GM23338 (cell line): Measurements from ENCODE around the gene AAGAB. TPM values are rescaled to one million over a fixed set of nuclear protein-coding genes. Genes with fewer than 3 reads are reported as not detected.

Experiments
- ATAC-seq: fragments of 200-7000 bp; cut with Tn5 transposase; 3 replicates; pipeline ENCODE4 v1.9.1; 2020
- DNase-seq: peaks from one replicate; pipeline ENCODE4 v3.0.0-alpha.2; 2015; ENCODE audit warnings: low spot score
- H2AFZ ChIP-seq: fragments of 200-600 bp; sonication (generic); 2 replicates; pipeline ENCODE4 v1.8.0; 2016; ENCODE audit warnings: antibody characterized with exemption, mild to moderate bottlenecking, moderate library complexity
- H3F3A ChIP-seq: fragments of 200-600 bp; sonication (generic); replicated peaks from 2 replicates; pipeline ENCODE4 v1.8.0; 2017; ENCODE audit warnings: antibody characterized with exemption, mixed run types, low read depth
- H3K27ac ChIP-seq: fragments of 200-600 bp; sonication (generic); 2 replicates; pipeline ENCODE4 v1.6.1; 2016; ENCODE audit warnings: low read depth
- H3K27me3 ChIP-seq: fragments of 200-600 bp; sonication (generic); 2 replicates; pipeline ENCODE4 v1.8.0; 2016; ENCODE audit warnings: mild to moderate bottlenecking, mixed run types, moderate library complexity; ENCODE audit not compliant: insufficient read depth
- H3K36me3 ChIP-seq: fragments of 200-600 bp; sonication (generic); 2 replicates; pipeline ENCODE4 v1.8.0; 2016; ENCODE audit warnings: mild to moderate bottlenecking; ENCODE audit not compliant: insufficient read depth
- H3K4me1 ChIP-seq: fragments of 200-600 bp; sonication (generic); 2 replicates; pipeline ENCODE4 v1.8.0; 2016; ENCODE audit warnings: mild to moderate bottlenecking, moderate library complexity; ENCODE audit not compliant: insufficient read depth
- H3K4me2 ChIP-seq: fragments of 200-600 bp; sonication (generic); 2 replicates; pipeline ENCODE4 v1.7.1; 2017; ENCODE audit warnings: mixed run types
- H3K4me3 ChIP-seq: fragments of 200-600 bp; sonication (generic); 2 replicates; pipeline ENCODE4 v1.6.1; 2016; ENCODE audit warnings: mixed run types
- H3K79me2 ChIP-seq: fragments of 200-600 bp; sonication (generic); replicated peaks from 2 replicates; pipeline ENCODE4 v1.8.0; 2017; ENCODE audit warnings: mild to moderate bottlenecking; ENCODE audit not compliant: insufficient read depth
- H3K9me2 ChIP-seq: fragments of 200-600 bp; sonication (generic); 2 replicates; pipeline ENCODE4 v1.8.0; 2017; ENCODE audit not compliant: insufficient read depth
- H4K20me1 ChIP-seq: fragments of 200-600 bp; sonication (generic); replicated peaks from 2 replicates; pipeline ENCODE4 v1.8.0; 2017; ENCODE audit warnings: mild to moderate bottlenecking; ENCODE audit not compliant: insufficient read depth
- H3K27ac Mint-ChIP-seq: 2 replicates; pipeline ENCODE4 v1.8.0; 2020; ENCODE audit warnings: inconsistent platforms, mild to moderate bottlenecking, moderate library complexity, mixed read lengths
- H3K27me3 Mint-ChIP-seq: 3 replicates; pipeline ENCODE4 v1.8.0; 2022; ENCODE audit warnings: low read depth, mild to moderate bottlenecking, moderate library complexity, mixed read lengths, inconsistent platforms; ENCODE audit not compliant: insufficient read depth, poor library complexity
- H3K36me3 Mint-ChIP-seq: 3 replicates; pipeline ENCODE4 v1.8.0; 2021; ENCODE audit warnings: low read depth, mild to moderate bottlenecking, inconsistent platforms, moderate library complexity, mixed read lengths
- H3K4me1 Mint-ChIP-seq: 3 replicates; pipeline ENCODE4 v1.8.0; 2020; ENCODE audit warnings: mild to moderate bottlenecking, inconsistent platforms, mixed read lengths
- H3K4me3 Mint-ChIP-seq: 3 replicates; pipeline ENCODE4 v1.8.0; 2021; ENCODE audit warnings: moderate library complexity, mild to moderate bottlenecking, inconsistent platforms, mixed read lengths
- H3K9me3 Mint-ChIP-seq: 3 replicates; pipeline ENCODE4 v1.8.0; 2020; ENCODE audit warnings: moderate library complexity, mild to moderate bottlenecking, inconsistent platforms, mixed read lengths
- CREB1 ChIP-seq: fragments of 250-450 bp; sonication (Bioruptor Pico); IDR thresholded peaks from 2 replicates; pipeline ENCODE4 v1.5.0; 2020; ENCODE audit warnings: low read depth, mild to moderate bottlenecking, moderate library complexity
- ETS1 ChIP-seq: IDR thresholded peaks from 2 replicates; pipeline ENCODE4 v1.6.1; 2016; ENCODE audit warnings: antibody characterized with exemption
- EZH2 ChIP-seq: fragments of 200-600 bp; sonication (generic); IDR thresholded peaks from one replicate; pipeline ENCODE4 v1.8.0; 2017; ENCODE audit warnings: antibody characterized with exemption, mild to moderate bottlenecking, low read depth; ENCODE audit not compliant: unreplicated experiment
- JUNB ChIP-seq: IDR thresholded peaks from one replicate; pipeline ENCODE4 v1.6.1; 2016; ENCODE audit warnings: antibody characterized with exemption; ENCODE audit not compliant: unreplicated experiment
- NANOG ChIP-seq: IDR thresholded peaks from 2 replicates; pipeline ENCODE4 v1.6.1; 2016; ENCODE audit warnings: antibody characterized with exemption, borderline replicate concordance
- REST ChIP-seq: IDR thresholded peaks from one replicate; pipeline ENCODE4 v1.6.1; 2018; ENCODE audit warnings: antibody characterized with exemption; ENCODE audit not compliant: unreplicated experiment
- STAT1 ChIP-seq: IDR thresholded peaks from one replicate; pipeline ENCODE4 v1.6.1; 2016; ENCODE audit warnings: antibody characterized with exemption; ENCODE audit not compliant: unreplicated experiment
- ZNF114 ChIP-seq: fragments of 250-450 bp; sonication (Bioruptor Pico); IDR thresholded peaks from 2 replicates; pipeline ENCODE4 v1.5.0; 2020; ENCODE audit warnings: mild to moderate bottlenecking, moderate library complexity
- ZNF331 ChIP-seq: fragments of 250-450 bp; sonication (Bioruptor Pico); IDR thresholded peaks from 2 replicates; pipeline ENCODE4 v1.5.0; 2020; ENCODE audit warnings: low read depth, mild to moderate bottlenecking, moderate library complexity
- polyA plus RNA-seq: library from polyadenylated mRNA; unstranded; fragments of >200 nt; fragmentation: Nextera tagmentation; extraction: Ambion mirVana; gene quantifications from 2 replicates; pipeline ENCODE4 v1.2.1, GENCODE V29; 2016
- total RNA-seq: library from RNA; depleted of rRNA; stranded (reverse); fragments of >200 nt; shearing (Covaris generic); gene quantifications from 2 replicates; pipeline ENCODE4 v1.2.3, GENCODE V29; 2014
- TF ChIP-seq, protein P1 (sequence below), 2 experiments: fragments of 200-600 bp in 1 of 2; sonication (generic) in 1 of 2; conservative IDR thresholded peaks; 2 replicates each; pipeline versions ENCODE4 v1.5.1 to v1.6.1; 2016 to 2017; ENCODE audit warnings: antibody characterized with exemption in 2 of 2, low read depth in 2 of 2, mild to moderate bottlenecking in 2 of 2, moderate library complexity in 1 of 2

The AAGAB gene
- total and polyA plus RNA-seq, 2 experiments from 2014 or later: 20.8 to 42.8 TPM

GRCh38 chr15:67259806-67260205 is 5.3 kb upstream of the AAGAB start:
- H4K20me1 ChIP-seq: no peaks in the 10 kb centered on the region
- Mint-ChIP-seq H3K4me1 (peaks cover 2% of the 10 kb centered on the region; the same call in 1 of the 3 replicates), H3K36me3 (no peaks in the 10 kb centered on the region), H3K4me3 (no peak overlapping the region), H3K27ac (no peak overlapping the region), H3K9me3 (no peaks in the 10 kb centered on the region), H3K27me3 (peaks cover 3% of the 10 kb centered on the region)
- H3F3A ChIP-seq: no peaks in the 10 kb centered on the region
- H2AFZ ChIP-seq: no peak overlapping the region
- no peak overlapping the region for H3K27ac ChIP-seq
- H3K4me3 ChIP-seq: no peak overlapping the region
- no peaks in the 10 kb centered on the region for H3K79me2 ChIP-seq
- no peaks in the 10 kb centered on the region for H3K9me2 ChIP-seq
- no peaks in the 10 kb centered on the region for H3K27me3 ChIP-seq
- ATAC-seq (no peak), DNase-seq (no peak)
- TF ChIP-seq CREB1 (CRISPR knock-in tag) (no peak), NANOG (no peak)
- no peaks in the 10 kb centered on the region for H3K36me3 ChIP-seq
- H3K4me2 ChIP-seq: no peak overlapping the region
- H3K4me1 ChIP-seq: peaks cover 7% of the 10 kb centered on the region; the same call in 1 of the 2 replicates

DNA sequence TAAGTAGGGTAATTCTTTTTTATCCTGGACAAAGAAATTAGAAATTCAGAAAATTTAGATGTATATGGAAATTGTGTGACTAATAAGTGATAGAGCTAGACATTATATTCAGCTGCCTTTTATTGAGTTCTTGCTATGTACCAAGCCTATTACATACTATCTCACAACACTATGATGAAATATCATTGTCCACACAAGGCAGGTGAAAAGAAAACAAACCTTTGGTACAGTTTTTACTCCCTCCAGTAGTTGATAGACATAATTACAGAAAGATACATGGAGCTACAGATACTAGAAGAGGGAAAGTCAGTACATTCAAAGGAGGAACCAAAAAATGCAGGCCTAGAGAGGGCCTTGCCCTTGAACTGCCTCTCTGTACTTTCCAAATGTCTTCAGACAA is 4.9 kb upstream of the AAGAB start:
- peaks cover 7% of the 10 kb centered on the region; the same call in 1 of the 2 replicates for H3K4me1 ChIP-seq
- Mint-ChIP-seq H3K36me3 (no peaks in the 10 kb centered on the region), H3K9me3 (no peaks in the 10 kb centered on the region), H3K27ac (no peak overlapping the region), H3K4me1 (peaks cover 2% of the 10 kb centered on the region; the same call in 1 of the 3 replicates), H3K4me3 (no peak overlapping the region), H3K27me3 (peaks cover 4% of the 10 kb centered on the region)
- H4K20me1 ChIP-seq: no peaks in the 10 kb centered on the region
- H3K9me2 ChIP-seq: no peaks in the 10 kb centered on the region
- no peak overlapping the region for H3K4me2 ChIP-seq
- no peaks in the 10 kb centered on the region for H3K27me3 ChIP-seq
- no peak overlapping the region for H3K4me3 ChIP-seq
- no peak overlapping the region for H3K27ac ChIP-seq
- no peaks in the 10 kb centered on the region for H3K79me2 ChIP-seq
- ATAC-seq (no peak), DNase-seq (no peak)
- H3F3A ChIP-seq: no peaks in the 10 kb centered on the region
- H2AFZ ChIP-seq: no peak overlapping the region
- H3K36me3 ChIP-seq: no peaks in the 10 kb centered on the region
- TF ChIP-seq ZNF331 (no peak), ZNF114 (CRISPR knock-in tag) (no peak), ETS1 (no peak), STAT1 (no peak), REST (no peak), JUNB (no peak), EZH2 (no peak)
- TF ChIP-seq, protein P1, sequence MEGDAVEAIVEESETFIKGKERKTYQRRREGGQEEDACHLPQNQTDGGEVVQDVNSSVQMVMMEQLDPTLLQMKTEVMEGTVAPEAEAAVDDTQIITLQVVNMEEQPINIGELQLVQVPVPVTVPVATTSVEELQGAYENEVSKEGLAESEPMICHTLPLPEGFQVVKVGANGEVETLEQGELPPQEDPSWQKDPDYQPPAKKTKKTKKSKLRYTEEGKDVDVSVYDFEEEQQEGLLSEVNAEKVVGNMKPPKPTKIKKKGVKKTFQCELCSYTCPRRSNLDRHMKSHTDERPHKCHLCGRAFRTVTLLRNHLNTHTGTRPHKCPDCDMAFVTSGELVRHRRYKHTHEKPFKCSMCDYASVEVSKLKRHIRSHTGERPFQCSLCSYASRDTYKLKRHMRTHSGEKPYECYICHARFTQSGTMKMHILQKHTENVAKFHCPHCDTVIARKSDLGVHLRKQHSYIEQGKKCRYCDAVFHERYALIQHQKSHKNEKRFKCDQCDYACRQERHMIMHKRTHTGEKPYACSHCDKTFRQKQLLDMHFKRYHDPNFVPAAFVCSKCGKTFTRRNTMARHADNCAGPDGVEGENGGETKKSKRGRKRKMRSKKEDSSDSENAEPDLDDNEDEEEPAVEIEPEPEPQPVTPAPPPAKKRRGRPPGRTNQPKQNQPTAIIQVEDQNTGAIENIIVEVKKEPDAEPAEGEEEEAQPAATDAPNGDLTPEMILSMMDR (conservative IDR thresholded peaks at IDR 0.05; ENCODE audit: low read depth in 2 of 2): no peak
